HTERT RPE-1 (cell line): Measurements from ENCODE around the gene NPTX2.
"Not testable (repeated sequence)": the region's sequence is repeated elsewhere in the genome, so short reads cannot be mapped to it uniquely, and the experiment has no call there.

Source experiments
- in situ Hi-C: fragments of 300-500 bp; cut with MboI; formaldehyde crosslinking; loops from 4 replicates; pipeline ENCODE4 v1.14.3; 2020; ENCODE audit warnings: low sequenced_read_pairs

NPTX2 gene, protein sequence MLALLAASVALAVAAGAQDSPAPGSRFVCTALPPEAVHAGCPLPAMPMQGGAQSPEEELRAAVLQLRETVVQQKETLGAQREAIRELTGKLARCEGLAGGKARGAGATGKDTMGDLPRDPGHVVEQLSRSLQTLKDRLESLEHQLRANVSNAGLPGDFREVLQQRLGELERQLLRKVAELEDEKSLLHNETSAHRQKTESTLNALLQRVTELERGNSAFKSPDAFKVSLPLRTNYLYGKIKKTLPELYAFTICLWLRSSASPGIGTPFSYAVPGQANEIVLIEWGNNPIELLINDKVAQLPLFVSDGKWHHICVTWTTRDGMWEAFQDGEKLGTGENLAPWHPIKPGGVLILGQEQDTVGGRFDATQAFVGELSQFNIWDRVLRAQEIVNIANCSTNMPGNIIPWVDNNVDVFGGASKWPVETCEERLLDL

DNA sequence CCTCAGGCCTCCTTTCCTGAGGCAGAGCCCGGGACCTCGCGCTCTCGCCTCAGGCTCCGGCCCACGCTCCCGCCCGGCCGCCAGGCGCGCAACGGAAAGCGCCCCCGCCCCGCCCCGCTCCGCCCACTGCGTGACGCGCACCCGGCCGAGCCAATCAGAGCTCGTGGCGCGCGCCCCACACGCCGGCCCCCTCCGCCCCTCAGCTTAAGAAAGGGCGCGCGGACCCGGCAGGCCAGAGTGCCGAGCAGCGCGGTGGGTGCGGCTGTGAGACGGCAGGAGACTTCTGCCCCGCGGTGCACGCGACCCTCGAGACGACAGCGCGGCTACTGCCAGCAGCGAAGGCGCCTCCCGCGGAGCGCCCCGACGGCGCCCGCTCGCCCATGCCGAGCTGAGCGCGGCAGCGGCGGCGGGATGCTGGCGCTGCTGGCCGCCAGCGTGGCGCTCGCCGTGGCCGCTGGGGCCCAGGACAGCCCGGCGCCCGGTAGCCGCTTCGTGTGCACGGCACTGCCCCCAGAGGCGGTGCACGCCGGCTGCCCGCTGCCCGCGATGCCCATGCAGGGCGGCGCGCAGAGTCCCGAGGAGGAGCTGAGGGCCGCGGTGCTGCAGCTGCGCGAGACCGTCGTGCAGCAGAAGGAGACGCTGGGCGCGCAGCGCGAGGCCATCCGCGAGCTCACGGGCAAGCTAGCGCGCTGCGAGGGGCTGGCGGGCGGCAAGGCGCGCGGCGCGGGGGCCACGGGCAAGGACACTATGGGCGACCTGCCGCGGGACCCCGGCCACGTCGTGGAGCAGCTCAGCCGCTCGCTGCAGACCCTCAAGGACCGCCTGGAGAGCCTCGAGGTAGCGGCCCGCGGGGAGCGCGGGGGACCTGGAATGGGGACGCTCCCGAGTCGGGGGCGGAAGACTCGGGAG, at the start of gene NPTX2:
Gene NPTX2, plus strand, starts transcription at position 235 of the 909 bp plus-strand sequence. Its CDS starts 177 bp downstream, at position 412.
- in situ Hi-C loops: no loop called here

DNA sequence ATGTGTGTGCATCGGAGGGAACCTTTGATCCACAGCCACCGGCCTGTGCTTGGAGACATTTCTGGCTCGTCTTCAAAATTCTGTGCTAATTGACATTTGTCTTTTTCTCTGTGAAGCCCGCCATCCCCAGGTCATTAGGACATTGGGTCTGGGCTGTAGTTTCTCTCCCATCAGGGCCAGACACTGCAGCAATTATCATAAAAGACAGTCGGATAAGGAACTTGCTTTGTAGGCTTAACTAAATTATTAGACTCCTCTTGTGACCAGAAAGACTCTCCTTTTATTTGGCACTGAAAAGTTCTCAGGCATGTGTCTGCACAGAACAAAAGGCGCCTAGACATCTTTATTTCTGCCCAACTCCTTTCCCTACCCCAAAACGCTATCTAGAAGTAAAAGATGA, 49.1 kb upstream of the NPTX2 start:
- in situ Hi-C loops: no loop called here

DNA sequence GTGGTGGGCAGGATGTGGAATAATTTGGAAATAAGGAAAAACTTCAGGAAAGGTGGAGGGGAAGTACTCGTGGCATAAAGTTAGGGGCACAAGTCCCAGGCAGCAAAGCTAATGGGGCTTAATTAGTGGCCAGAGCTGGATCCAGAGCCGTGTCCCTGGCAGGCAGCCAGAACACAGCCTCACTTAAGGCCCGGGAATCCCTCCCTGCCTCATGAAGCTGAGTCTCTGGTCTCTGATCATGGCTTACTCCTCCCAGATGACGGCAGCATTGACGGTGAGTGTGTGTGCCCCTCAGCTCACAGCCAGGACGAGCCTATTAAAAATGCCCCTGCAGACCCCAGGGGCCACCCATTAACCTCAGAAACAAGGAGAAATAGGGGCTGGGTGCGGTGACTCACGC, 48.2 kb upstream of the NPTX2 start:
- in situ Hi-C loops: no loop called here

DNA sequence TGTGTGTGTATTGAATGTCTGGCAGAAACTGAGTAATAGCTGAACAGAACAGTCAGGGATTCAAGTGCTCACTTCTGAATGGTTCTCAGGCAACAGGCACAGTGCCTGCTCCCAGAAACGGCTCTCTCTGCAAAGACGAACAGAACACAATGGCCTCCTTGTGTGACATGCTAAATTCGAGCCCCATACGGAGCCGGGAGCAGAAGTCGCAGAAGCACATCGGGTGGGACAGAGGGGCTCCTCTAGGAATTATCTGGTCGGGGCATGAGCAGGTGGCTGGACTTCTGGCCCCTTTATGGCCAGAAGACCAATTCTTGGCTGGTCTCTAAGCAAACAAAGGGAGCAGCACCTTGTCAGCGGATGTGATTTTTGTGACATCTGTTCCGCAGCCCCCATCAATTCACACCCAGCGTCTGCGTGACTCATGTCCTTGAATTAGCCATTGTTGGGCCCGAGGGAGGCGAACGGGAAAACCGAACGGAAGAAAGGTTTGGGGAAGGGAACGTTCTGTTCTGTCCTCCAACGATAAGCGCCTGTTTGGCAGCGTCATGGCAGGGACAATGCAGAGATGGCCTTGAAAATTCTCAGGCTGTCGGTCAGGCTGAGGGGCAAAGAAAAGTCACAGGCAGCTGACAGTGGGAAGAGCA, 47.3 kb upstream of the NPTX2 start:
- in situ Hi-C loops: no loop called here

DNA sequence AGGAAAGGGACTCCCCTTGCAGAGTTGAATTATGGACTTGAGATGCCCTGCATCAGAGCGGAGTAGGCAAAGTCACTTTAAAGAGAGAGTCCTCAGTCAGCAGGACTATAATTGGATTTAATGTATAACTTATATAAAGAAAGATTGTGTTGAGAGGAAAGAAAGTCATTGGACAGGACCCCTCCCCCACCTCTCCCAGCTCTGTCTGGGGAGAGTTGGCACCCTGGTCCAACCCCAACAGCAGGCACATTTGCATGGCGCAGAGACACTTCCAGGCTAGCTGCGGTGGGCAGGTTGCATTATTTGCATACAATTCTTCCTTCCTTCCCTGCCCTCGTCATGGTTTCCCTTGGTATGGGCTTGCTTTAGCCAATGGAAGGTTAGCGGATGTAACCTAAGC, 46.1 kb upstream of the NPTX2 start:
- in situ Hi-C loops: no loop called here

DNA sequence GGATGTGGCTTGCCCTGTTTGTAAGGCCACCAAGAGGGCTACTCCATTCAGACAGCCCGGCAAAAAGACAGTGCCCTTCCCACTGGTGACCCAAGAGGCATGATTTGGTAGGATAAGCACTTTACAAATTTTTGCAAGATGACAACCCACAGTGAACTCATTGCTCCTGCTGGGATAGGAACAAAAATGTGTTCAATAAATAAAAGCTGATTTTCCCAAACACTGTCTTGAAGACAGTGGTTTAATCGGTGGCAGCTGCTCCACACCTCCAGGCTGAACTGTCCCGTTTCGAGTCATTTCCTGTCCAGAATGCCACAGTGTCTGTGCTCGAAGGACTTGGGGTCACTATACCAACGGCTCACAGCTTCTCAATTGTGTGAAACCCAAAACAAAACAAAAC, 45.1 kb upstream of the NPTX2 start:
- in situ Hi-C loops: no loop called here

DNA sequence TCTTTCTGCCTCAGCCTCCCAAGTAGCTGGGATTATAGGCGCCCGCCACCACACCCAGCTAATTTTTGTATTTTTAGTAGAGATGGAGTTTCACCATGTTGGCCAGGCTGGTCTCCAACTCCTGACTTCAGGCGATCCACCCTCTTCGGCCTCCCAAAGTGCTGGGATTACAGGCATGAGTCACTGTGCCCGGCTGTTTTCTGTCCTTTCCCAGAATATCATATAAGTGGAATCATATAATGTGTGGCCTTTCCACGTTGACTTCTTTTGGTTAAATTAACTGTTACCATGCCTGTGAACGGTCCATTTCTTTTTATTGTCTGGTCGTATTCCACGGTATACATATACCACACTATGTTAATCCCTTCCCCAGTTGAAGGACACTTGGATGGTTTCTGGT, 44.4 kb upstream of the NPTX2 start:
- in situ Hi-C loops: not testable (repeated sequence)

DNA sequence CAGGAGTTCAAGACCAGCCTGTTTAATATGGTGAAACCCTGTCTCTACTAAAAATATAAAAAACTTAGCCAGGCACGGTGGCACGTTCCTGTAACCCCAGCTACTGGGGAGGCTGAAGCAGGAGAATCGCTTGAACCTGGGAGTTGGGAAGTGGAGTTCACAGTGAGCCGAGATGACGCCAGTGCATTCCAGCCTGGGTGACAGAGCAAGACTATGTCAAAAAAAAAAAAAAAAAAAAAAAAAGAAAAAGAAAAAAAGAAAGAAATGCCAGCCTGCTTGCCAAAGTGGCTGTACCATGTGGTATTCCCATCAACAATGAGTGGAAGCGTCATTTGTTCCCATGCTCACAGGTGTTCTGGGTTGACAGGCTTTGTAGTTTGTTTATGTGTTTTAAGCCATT, 43.3 kb upstream of the NPTX2 start:
- in situ Hi-C loops: no loop called here

DNA sequence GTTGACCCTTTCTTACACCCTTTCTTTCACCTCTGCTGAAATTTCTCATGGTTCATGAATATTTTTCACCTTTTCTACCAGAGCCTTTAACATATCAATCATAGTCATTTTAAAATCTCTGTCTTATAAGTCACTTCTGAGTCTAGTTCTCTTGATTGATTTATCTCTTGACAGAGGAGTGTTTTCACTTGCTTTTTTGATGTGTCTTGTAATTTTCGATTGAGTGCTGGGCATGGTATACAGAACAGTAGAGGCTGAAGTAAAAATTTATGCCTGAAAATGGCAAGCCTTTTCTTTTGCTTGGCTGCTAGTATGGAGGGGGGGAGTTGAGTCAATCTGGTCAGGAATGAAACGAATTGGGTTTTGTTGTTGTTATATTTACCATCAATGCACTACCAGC, 41.2 kb upstream of the NPTX2 start:
- in situ Hi-C loops: no loop called here

DNA sequence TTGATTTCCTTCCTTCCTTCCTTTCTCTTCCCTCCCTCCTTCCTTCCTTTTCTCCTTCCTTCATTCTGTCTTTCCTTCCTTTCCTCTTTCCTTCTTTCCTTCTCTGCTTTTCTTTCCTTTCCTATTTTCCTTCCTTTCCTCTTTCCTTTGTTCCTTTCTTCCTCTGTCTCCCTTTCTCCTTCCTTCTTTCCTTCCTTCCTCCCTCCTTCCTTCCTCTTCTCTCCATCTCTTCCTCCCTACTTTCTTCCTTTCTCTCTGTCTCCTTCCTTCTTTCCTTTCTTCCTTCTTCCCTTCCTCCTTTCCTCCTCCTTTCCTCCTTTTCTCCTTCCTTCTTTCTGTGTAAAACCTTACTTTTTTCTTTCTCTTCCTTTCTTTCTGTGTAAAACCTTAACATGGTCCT, 32.3 kb upstream of the NPTX2 start:
- in situ Hi-C loops: no loop called here

DNA sequence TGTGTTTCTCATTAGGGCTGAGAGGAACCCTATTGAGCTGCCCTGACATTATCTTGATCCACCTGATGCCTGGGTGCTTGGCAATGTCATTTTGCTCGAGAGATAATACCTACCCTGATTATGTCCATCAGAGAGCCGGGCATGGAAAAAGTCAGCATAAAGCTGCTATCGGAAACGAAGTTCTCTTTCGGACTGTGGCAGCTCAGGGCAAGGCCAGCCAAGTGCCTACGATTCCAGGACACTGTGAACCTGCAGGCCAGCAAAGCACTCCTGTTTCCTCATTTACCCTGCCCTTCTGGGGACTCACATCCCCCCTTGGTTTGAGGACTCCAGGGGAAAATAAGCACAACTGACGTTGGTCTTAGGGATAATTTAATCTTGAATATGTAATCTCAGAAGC, 25.2 kb upstream of the NPTX2 start:
- in situ Hi-C loops: no loop called here

DNA sequence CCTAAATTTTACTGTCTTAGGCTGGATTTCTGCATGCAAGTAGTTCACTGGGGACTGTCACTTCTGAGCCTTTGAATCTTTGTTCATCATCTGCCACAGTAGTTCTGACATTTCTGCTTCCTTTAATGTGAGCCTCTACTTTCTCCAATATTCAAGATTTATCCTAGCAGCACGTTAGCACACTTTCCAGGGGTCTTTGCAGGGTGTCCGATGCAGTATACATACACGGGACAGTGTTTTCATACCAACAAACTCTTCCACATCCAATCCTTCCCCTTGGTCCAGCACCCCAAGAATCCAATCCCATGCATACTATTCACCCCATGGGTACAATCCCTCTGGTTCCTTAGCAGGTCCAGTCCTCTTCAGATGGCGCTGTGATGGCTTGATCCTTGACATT, 22.7 kb upstream of the NPTX2 start:
- in situ Hi-C loops: no loop called here

DNA sequence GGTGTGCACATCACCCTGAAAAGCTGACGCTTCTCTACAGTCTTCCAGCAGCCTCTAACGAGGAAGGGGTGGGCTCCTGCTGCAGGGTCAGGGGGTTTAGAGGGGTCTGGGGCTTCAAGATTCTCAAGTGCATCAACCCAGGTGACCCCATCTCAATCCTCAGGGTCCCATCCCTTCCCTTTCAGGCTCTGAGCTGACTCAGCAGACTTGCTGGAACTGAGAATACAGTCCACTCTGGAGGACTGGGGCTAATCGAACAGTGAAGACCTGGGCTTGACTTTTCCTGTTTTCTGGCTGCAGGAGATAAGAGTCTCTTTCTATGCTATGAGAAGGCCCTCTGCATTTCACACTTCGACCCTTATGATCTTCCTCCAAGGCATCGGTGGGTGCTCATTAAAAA, 22.3 kb upstream of the NPTX2 start:
- in situ Hi-C loops: no loop called here

DNA sequence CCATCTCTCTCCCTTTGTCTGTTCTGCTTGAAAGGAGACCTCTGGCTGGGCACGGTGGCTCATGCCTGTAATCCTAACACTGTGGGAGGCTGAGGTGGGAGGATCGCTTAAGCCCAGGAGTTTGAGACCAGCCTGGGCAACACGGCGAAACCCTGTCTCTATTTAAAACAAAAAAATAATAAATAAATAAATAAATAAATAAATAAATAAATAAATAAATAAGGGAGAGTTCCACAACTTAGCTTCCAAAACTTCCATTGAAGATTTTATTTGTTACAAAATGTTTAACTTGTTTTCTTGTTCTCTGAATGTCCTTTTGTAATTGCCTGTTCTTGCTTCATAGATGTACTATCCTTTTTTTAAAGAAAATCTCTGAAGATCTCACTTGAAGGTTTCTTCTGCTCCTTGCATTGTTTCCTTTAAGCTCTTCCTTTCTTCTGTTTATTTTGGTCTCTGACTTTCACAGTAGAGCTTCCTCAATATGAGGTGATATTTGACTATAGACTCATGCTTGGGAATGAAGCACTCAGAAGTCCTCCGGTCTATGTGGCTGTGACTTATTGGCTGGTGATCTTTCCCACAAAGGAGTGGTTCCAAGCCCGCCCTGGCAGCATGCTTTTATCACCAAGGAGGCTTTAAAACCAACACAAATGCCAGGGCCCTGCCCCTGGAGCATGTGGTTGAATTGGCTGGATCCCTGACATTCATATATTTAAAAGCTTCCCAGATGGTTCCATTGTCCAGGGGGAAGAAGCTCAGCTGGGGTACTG, 18.1 kb upstream of the NPTX2 start:
- in situ Hi-C loops: no loop called here

DNA sequence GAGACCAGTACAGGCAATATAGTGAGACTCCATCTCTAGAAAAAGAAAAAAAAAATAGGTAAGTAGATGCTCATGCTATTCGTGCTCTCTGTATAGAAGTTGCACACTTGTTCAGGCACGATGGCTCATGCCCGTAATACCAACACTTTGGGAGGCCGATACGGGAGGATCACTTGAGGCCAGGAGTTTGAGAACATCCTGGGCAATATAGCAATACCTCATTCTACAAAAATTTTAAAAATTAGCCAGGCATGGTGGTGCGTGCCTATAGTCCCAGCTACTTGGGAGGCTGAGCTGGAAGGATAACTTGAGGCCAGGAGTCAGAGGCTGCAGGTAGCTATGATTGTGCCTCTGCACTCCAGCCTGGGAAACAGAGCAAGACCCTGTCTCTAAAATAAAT, 17.2 kb upstream of the NPTX2 start:
- in situ Hi-C loops: no loop called here

DNA sequence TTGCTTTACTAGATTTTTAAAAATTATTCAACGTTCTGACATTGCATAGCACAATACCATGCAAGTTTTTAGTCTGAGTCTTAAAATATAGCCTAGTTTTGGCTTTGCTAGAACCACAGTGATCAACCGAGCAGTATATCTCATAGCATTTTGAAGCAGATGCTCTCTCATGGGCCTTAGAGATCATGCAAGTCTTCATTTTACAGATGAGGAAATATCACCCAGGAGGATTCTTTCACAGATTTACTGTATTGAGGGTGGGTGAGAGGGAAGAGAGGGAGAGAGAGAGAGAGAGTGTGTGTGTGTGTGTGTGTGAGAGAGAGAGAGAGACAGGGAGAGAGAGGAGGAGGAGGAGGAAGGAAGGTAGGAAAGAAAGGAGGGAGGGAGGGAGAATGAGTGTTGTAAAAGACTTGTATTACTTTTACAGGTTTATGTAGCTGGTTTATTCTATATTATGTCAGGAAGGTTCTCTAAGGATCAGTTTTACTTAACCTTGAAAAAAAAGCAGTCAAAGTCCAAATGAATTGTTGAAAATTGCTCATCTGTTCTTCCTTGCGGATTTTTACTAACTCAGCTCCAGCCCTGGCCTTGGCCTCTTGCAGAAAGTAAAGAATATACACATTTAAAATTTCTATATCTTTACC, 14.2 kb upstream of the NPTX2 start:
- in situ Hi-C loops: no loop called here

DNA sequence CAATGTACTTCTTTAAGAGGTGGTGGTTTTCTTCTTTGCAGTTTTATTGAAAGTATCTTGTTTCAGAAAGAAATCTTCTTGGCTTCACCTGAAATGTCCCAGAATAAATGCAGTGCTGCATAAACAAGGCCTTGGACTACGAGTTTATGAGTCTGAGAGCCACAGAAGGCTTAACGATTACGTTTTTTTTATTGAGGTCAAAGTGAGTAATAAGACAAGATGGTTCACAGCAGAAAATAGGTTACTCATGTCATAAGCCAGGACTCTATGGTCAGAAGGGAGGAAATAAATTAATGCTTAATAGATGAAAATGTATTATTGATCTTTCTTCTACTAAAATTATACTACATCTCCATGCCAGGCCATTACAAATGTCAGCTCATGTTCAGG, 13.7 kb upstream of the NPTX2 start:
- in situ Hi-C loops: no loop called here

DNA sequence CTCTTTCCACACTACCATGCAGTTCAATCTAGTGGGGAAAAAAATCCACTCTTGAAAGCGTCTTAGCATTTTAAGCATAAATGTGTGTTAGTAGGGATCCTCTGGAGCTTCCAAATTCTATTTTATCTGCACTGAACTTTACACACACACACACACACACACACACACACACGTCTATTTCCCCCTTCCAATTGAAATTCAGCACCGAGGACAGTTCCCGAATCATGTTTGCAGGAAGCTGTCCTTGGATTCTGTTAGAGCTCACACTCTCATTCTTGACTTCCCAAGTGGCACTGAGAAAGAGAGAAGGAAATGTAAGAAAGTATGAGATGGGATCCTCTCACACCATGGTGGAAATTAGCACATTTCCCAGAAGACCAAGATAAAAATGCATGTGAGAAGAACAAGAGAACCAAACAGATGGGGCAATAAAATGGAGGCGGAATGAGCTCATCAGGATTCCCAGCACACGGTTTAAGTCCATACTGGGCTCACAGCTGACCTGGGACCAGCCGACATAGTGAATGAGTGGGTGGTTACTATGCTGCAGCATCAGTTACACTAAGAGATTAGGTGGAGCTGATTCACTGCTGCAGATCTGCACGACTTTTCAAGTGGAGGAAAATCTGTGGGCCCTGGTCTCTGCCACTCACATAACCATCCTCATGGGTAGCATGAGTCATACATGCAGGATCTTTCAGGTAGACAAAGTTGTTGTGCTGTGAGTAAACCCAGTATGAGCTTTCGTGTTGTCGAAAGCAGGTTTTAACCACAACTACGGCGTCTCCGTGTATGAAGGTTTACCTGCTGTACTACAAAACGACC, 3.3 kb upstream of the NPTX2 start:
- in situ Hi-C loops: no loop called here

DNA sequence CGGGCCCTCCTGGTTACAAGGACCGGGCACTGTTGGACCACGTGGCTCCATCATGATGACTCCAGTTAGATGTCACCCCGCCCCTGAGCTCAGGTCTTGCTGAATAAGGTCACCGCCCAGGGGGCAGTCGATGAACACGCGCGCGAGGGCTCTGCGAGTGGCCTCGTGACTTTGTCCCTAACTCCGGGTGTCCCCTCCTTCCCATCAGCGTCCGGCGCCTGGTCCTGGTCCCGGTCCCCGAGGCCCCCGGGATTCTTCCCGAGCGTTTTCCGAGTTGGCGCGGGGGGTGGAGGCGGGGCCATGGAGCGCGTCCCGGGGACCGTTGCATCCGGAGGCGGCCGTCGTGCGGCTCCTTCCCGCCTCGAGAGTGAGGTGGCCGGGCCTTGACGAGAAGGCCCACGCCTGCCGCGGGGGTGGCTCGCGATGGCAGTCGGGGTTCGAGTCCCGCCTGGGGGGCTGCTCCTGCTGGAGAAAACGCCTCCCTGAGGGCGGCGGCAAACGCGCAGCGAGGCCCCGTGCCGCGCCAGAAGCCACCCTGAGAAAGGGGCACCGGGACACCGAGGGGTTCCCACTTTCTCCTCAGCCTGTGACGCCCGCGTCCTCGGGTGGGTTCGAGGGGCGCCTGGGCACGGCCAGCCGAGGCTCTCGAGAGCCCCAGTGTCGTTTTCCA, 569 bp upstream of the NPTX2 start:
- in situ Hi-C loops: no loop called here
